Activated T-helper 1 cell treated with Interleukin-2 at 50 U/mL for 16 hours (primary cell): ENCODE data around the gene TFEC.
"Not testable (repeated sequence)": the region's sequence is repeated elsewhere in the genome, so short reads cannot be mapped to it uniquely, and the experiment has no call there.

Experiments used
- DNase-seq: peaks from one replicate; pipeline ENCODE4 v3.0.0-alpha.2; 2020; ENCODE audit warnings: low read depth

Gene TFEC

DNA sequence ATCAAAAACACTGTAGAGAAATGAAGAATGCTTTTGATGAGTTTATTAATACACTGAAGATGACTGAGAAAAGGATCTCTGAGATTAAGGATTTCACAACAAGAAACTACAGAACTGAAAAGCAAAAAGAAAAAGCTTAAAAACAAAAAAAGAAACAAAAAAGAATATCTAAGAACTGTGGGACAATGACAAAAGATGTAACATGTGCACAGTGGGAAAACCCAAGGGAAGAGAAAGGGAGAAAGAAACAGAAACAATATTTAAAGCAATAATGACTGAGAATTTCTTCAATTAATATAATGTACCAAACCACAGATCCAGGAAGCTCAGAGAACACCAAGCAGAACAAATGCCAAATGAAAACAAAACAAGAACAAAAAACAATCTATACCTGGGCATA lies 42.2 kb downstream of the TFEC start:
- DNase-seq: no peak

DNA sequence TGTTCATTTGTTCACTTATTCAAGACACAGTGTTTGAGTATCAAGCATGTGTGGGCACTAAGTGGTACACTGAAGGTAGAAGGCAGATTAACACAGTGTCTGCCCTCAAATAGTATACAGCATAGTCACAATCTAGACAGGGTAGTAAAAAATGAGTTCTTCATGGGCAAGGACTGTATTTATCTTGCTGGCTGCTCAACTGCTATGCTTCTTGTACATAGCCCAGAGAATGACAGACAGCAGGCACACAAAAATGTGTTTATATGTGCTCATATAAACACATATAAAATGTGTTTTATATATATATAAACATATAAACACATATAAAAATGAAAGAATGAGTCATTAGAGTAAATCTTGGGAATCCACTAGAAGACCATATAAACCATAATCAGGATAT lies 43.1 kb downstream of the TFEC start:
- no peak for DNase-seq

DNA sequence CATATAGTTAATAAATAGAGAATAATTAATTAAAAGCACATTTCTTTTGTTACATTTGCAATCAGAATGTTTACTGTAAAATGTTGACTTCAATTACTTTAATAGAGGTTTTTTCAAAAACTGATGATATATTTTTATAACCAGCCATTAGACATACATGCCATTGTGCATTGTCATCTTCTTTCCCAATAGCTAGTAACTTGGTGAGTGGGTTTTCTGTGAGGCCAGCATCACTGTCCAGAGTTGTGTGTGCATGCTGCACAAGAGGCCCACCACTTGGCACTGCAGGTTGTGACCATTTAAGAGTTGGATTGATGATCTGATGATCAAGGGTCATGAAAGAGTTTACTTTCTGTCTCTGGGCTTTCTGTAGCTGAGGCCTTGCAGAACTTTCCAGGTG lies 46.5 kb downstream of the TFEC start:
- no peak for DNase-seq

DNA sequence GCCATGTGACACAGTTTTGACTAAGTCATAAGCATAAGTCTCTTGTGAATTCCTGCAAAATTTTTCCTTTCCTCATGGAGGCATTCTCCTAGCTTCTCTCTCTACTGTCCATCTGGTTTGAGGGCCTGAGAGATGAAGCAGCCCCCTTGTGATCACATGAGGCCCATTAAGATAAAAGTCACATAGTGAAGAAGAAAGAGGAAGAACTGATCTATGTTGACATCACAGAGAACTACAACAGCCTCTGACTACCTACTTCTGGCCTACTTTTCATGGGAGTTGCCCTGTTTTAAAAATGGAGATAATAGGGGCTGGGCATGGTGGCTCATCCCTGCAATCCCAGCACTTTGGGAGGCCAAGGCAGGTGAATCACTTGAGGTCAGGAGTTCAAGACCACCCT lies 50.4 kb downstream of the TFEC start:
- DNase-seq: no peak

DNA sequence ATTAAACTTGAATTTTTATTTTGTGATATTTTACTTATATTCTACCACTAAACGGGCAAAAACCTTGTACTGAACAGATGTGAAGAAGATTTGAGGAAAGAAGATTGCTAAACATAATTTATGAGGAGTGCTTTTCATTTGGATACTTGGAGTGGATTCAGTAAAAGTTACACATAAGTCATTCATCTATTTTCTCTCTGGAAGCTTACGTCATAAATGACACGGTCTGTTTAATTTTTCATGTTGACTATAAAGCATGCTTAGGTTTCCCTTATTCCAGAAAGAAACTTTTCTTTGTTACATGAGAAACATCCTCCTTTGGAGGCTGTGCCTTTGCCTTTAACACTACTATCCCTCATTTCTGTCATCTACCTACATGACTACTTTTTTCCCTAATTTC lies 53.9 kb downstream of the TFEC start:
- no peak for DNase-seq

DNA sequence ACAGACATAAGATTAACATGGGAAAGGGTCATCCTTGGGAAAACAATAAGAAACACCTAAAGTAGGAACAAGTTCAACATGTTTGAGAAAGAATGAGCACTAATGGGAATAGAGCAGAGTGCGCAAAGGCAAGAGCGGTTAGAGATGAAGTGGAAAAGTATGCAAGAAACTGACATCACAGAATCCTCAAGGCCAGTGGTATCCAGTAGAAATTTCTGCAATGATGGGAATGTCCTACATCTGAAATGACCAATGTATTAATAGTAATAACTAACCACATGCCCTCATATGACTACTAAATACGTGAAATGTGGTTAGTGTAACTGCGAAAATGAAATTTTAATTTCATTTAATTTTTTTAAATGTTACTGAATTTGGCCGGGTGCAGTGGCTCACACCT lies 54.8 kb downstream of the TFEC start:
- DNase-seq: no peak

DNA sequence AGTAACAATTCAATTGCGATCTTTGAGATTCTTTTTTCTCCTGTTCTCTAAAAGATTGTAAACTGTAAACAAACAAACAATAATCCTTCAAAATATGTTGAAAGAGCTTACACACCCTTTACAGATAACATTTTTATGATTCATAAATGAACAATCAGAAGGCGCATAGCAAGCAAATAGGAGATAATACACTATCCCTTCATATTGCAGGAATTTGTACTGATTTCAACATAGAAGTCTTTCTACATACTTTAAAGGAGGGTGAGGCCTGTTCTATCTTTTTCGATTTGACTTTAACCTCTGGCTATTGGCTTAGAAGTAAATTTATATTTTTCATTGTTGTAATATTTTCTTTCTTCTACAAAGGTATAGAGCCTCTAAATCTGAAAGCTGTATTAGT lies 57.2 kb downstream of the TFEC start:
- no peak for DNase-seq

DNA sequence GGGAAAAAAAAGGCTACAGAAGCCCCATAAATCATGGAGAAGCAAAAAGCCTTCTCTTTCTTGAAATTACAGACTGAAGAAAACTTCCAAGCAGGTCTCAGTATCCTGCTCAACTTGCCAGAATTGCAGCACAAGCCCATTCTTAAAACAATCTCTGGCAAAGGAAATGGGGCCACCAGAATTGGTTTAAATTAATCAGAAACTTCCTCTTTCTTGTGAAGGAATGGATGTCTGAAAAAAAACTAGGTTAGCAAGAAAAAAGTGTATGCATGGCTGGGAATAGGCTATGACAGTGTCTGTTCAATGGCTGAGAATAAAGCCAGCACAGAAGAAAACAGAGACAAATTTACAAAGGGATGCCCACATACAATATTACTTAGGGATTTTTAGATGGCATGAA lies 59.1 kb downstream of the TFEC start:
- no peak for DNase-seq

DNA sequence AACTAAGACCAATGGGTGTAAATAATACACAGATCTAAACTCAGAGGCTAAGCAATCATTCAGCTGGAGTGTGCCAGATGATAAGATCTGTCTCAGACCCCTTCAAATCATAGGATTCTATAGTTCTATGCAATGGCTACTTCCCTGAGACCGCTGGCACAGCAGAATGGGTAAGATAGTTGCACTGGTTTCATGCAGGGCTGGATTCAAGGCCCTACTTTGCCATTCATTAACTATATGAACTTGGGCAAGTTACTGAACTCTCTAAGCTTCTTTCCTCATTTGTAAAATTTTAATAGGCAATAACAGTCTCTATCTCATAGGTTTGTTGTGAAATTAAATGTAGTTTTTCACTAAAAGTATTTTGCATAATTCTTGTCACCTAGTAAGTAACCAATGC lies 62.0 kb downstream of the TFEC start:
- no peak for DNase-seq

DNA sequence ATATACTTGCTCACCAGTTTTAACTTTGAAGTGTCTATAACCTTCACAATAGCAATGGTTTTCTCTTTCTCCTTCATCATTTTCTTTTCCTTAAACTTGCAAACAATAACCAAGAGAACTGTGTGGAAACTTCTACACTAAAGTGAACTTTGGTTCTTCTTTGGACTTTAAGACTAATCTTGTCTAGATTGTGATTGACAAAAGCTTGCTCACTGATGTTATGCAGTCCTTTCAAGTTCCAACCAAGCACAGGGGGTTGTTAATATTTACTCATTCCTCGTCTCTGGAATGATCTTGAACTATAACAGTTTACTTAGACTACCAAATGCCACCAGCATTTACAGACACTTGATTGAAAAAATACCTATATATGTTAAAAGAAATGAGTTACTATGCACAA lies 62.4 kb downstream of the TFEC start:
- no peak for DNase-seq

DNA sequence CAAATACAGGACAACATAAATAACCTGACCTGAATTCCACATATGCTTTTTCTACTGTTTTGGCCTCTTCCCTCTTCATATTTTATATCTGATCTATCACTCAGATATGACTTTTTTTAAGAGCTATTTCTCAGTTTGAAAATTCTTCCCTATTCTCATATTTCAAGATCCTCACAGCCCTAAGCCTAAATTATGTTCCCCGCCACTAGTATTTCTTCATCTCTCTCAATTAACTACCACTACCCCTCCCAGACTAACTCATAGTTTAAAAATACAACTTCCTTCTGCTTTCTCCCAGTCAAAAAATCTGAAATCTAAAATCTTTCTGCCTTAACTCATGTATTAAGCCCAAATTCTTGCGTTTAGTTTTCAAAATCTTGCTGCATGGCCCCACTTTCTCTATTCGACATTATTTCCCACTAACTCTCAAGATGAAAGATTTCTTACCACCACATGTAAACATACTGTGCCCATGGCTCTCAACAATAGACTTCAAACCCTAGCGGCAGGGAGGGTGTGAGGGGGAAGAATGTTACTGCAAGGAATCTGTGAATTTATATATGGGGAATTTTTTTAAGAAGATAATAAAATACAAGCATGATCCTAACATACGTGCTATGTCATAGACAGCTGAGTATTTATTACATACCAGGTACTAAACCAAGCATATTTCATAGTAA lies 64.6 kb downstream of the TFEC start:
- no peak for DNase-seq

DNA sequence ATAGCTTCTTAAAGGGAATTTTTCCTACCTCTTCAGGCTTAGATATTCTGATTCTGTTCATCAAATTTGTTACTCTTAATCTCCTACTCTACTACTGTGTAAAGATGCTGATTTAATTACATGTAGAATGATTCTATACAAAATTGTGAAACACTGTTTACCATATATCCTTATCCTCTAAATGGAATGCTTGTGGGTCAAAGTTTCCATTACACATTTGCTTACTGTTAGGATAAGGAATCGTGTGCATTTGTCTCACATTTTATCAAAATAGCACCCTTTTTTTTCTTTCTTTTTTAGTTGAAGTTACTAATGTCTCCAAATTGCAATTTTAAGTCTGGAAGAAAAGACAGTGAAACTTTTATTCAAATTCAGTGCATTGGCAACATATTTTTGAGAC lies 65.3 kb downstream of the TFEC start:
- no peak for DNase-seq

DNA sequence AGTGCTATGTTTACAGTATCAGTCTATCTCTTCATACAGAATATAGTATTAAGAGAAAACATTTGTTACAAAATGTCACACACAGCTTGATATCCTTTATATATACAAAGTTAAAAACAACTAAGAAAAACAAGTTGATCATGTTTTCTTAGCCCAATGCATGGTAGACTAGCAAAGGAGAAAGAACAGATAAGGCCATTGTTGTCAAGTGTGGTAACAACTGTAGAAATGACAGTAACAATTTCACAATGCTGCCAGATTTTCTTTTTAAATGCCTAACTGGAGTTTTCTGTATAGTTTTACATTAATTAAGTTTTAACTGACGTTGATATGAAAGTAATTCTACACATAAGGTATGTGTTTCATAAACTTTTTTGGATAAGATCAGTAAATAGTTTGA lies 65.8 kb downstream of the TFEC start:
- no peak for DNase-seq

DNA sequence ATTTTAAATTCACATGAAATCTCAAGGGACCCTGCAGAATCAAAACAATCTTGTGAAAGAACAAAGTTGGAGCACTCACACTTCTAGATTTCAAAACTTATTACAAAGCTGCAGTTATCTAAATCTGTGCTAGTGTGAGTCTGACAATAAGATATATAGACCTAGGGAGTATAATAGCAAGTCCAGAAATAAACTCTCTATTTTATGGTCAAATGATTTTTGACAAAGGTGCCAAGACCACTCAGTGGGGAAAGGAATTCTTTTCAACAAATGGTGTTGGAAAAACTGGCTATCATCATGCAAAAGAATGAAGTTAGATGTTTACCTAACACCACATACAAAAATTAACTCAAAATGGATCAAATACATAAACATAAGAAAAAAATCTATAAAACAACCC lies 68.2 kb downstream of the TFEC start:
- DNase-seq: no peak

DNA sequence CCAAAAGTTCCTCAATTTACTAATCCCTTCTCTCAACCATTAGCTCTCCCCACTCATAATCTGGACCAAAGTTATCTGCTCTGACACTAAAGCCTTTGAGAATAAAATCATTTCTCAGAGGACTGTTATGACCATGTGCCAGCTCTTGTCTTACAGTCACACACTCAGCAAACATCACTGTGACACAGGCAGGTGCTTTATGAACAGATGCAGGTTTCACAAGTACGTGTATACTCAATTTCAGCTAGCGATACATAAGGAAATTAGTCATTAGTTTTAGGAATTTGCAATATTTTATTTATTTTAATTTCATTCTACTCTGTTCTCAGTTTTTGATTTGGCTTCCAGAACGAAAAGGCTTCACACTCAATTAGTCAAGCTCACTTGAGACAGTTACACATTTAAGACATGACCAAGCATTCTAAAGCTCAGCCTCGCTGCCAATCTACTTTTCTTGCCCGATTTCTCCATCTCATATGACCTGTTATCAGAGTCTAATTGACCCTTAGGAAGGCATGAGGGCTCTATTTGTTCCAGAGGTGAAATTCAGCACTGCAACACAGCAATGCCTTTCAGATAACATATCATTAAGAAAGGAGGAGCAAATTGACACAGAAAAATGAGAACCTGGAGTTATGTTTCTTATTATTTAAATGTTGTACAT lies 76.8 kb downstream of the TFEC start:
- no peak for DNase-seq

DNA sequence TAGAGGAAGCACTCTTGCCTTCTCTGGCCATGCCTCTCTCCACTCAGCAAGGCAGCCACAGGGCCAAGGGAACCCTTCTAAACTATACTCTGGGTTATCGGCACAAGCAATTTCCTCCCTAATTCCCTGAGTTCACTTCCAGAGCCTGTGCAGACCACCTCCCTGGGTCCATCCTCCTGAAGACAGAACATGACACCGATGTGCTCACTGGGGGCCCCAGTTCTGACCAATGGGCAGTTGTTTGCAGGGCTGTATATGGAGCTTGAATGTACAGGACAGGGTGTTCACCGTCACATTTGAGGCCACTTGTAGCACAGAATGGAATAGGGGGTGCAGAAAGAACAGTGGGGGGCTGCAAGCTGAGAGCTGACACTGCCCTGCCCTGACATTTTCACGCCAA lies 77.7 kb downstream of the TFEC start:
- no peak for DNase-seq

DNA sequence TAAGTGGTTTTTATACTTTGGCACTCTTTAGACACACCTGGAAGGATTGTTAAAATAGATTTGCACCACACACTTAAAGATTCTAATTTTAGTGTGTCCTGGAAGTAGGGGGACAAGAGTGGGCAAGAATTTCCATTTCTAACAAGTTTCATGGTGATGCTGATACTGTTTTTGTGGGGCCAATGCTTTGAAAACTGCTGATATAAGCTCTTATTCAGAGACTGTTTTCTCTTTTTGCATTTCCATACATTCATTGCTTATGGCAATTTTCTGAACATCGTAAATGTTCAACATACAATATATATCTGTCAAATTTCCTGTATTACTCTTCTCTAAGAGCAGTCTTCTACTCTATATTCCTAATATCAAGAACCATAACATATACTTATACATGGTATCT lies 79.0 kb downstream of the TFEC start:
- no peak for DNase-seq

DNA sequence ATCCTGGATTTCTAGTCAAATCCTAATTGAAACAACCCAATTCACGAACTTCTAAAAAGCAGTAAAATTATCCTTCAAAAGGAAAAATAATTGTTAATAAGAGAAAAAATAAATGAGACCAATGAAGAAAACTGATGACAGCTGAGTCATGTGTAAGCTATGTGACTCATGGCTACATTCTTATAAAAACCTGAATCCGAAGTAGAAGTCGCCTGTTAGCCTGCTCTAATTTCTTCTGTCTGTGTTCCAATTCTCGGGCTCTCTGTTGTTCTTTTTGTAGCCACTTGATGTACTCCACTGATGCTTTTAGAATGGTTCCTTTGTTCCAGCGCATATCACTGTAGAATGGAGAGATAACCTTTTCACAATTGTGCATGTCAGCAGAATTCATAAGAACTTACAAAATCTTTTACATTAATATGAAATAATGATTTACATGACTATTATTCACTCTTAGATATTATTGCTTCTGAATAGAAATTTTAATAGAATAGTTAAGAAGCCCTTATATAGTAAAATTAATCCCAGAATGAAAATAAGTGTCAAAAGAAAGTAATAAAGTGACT lies 88.8 kb downstream of the TFEC start:
- DNase-seq: no peak

DNA sequence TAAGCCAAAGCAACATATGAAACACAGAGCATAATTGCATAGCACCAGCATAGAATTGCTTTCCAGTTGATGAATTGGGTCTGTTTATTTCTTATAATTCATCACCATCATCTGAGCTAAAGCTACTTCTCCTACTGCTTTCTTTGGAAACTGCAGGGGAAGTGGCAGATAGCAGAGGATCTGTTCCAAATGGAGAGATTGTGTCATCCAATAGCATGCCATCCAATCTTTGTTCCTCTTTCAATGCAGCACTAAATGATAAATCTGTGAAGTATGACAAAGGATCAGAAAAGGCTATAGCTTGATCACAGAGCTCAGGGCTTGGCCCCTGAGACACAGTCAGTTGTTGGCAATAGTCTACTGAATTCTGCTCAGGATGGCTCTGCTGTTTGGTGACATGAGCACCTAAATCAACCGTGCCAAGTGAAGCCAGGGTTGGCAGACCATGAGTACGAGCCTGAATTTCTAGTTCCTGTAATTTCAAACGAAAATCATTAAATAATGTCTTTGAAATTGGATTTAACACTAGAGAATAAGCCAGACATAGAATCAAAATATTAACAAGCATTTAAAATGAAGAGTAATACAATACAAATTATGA lies 90.0 kb downstream of the TFEC start:
- DNase-seq: no peak

DNA sequence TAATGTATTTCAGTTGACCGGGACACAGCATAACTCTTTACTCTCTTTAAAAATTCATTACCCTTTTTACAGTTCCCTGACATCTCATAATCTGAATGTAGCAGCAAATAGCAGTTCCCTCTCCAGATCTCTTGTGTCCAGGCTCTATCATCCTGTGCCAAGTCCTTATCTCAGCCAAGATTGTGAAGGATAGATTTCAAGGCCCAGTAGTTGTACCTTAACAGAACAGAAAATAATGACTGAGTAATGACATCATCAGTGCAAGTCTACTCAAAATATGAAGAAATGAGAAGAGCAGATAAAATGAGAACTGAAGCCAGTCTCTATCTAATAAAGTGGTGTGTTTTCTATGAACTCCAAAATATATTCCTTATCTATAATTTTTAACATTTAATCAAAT lies 92.6 kb downstream of the TFEC start:
- no peak for DNase-seq

DNA sequence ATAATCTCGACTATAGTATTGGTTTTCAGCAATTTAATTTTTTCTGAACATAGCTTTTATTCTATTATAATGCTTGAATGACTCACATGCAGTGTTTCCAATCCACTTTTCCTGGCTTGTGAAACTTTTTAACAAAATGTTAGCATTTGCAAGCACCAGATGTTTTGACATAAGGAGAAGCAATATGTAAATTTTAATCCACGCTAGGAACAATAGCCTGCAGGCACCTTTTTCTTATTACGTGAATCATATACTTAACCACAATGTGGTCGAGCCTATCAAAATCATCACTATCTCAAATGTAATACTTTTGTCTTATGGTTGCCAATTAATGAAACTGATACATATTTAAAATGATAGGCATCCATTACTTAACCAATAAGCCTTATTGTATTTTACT lies 97.1 kb downstream of the TFEC start:
- DNase-seq: no peak

DNA sequence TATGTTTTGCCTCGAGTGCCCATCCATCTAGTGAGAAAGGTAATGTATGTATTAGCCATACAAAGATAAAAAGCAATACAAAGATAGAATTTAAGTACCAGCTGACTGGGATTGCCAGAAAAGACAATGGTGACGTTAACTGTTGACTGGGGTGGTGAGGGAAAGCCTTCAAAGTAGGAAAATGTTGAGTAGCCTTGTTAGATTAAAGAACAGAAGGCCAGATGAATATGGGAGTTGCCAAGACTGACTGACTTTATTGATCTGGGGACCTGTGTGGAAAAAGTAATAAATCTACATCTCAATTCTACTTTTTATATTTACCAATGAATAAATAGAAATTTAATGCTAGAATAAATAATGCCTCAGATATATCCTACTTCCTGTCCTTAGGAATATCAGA lies 97.7 kb downstream of the TFEC start:
- no peak for DNase-seq

DNA sequence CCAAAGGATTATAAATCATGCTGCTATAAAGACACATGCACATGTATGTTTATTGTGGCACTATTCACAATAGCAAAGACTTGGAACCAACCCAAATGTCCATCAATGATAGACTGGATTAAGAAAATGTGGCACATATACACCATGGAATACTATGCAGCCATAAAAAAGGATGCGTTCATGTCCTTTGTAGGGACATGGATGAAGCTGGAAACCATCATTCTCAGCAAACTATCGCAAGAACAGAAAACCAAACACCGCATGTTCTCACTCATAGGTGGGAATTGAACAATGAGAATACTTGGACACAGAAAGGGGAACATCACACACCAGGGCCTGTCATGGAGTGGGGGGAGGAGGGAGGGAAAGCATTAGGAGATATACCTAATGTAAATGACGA lies 100.4 kb downstream of the TFEC start:
- DNase-seq: not testable (repeated sequence)

DNA sequence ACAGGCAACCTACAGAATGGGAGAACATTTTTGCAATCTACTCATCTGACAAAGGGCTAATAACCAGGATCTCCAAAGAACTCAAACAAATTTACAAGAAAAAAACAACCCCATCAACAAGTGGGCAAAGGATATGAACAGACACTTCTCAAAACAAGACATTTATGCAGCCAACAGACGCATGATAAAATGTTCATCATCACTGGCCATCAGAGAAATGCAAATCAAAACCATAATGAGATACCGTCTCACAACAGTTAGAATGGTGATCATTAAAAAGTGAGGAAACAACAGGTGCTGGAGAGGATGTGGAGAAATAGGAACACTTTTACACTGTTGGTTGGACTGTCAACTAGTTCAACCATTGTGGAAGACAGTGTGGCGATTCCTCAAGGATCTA lies 100.8 kb downstream of the TFEC start:
- not testable (repeated sequence) for DNase-seq
